H9 (cell line): ENCODE data around the gene MYO1E. TPM values are rescaled to one million over a fixed set of nuclear protein-coding genes. Genes with fewer than 3 reads are reported as not detected.
A peak's percentile ranks its signal among the peaks of the same experiment; 100 is the strongest.

Experiments used
- DNase-seq: peaks from one replicate; pipeline ENCODE4 v3.0.0-alpha.2; 2017
- H2AFZ ChIP-seq: one replicate; pipeline ENCODE4 v1.6.1; 2013; ENCODE audit warnings: mild to moderate bottlenecking, low read length, control low read depth, moderate library complexity
- H2AK5ac ChIP-seq: 2 replicates; pipeline ENCODE4 v1.6.1; 2013; ENCODE audit warnings: low read length, control low read depth, mixed read lengths; ENCODE audit not compliant: insufficient read length
- H2BK120ac ChIP-seq: one replicate; pipeline ENCODE4 v1.6.1; 2013; ENCODE audit warnings: low read depth, mild to moderate bottlenecking, low read length, control low read depth, inconsistent platforms; ENCODE audit not compliant: poor library complexity, severe bottlenecking
- H2BK12ac ChIP-seq: 2 replicates; pipeline ENCODE4 v1.6.1; 2013; ENCODE audit warnings: low read length, control low read depth, mixed read lengths, low read depth; ENCODE audit not compliant: insufficient read length
- H2BK15ac ChIP-seq: 2 replicates; pipeline ENCODE4 v1.6.1; 2013; ENCODE audit warnings: low read depth, low read length, control low read depth
- H2BK20ac ChIP-seq: one replicate; pipeline ENCODE4 v1.6.1; 2013; ENCODE audit warnings: low read depth, mild to moderate bottlenecking, low read length, control low read depth, inconsistent platforms; ENCODE audit not compliant: poor library complexity, severe bottlenecking
- H2BK5ac ChIP-seq: 2 replicates; pipeline ENCODE4 v1.6.1; 2013; ENCODE audit warnings: low read length, control low read depth, mixed read lengths; ENCODE audit not compliant: insufficient read length
- H3K14ac ChIP-seq: 2 replicates; pipeline ENCODE4 v1.6.1; 2013; ENCODE audit warnings: low read length, control low read depth; ENCODE audit not compliant: insufficient read depth
- H3K18ac ChIP-seq: 2 replicates; pipeline ENCODE4 v1.6.1; 2013; ENCODE audit warnings: low read depth, mild to moderate bottlenecking, mixed read lengths, low read length, control low read depth; ENCODE audit not compliant: insufficient read length
- H3K23ac ChIP-seq: 2 replicates; pipeline ENCODE4 v1.6.1; 2013; ENCODE audit warnings: low read length, control low read depth, mixed read lengths, low read depth; ENCODE audit not compliant: insufficient read length
- H3K23me2 ChIP-seq: 2 replicates; pipeline ENCODE4 v1.6.1; 2013; ENCODE audit warnings: low read depth, mild to moderate bottlenecking, mixed read lengths, low read length, control low read depth; ENCODE audit not compliant: insufficient read length, poor library complexity, severe bottlenecking
- H3K27ac ChIP-seq: 2 replicates; pipeline ENCODE4 v1.5.1; 2013; ENCODE audit warnings: low read length, control low read depth, mixed read lengths, low read depth; ENCODE audit not compliant: insufficient read length
- H3K27me3 ChIP-seq: 2 replicates; pipeline ENCODE4 v1.6.1; 2013; ENCODE audit warnings: low read length, control low read depth, inconsistent platforms; ENCODE audit not compliant: insufficient read depth
- H3K4ac ChIP-seq: 2 replicates; pipeline ENCODE4 v1.6.1; 2013; ENCODE audit warnings: low read depth, mild to moderate bottlenecking, control low read depth, inconsistent platforms, low read length, moderate library complexity
- H3K4me1 ChIP-seq: 2 replicates; pipeline ENCODE4 v1.6.1; 2013; ENCODE audit warnings: low read length, control low read depth, inconsistent platforms; ENCODE audit not compliant: insufficient read depth
- H3K4me2 ChIP-seq: 2 replicates; pipeline ENCODE4 v1.6.1; 2013; ENCODE audit warnings: low read length, control low read depth, mixed read lengths; ENCODE audit not compliant: insufficient read length, insufficient read depth
- H3K56ac ChIP-seq: 2 replicates; pipeline ENCODE4 v1.6.1; 2013; ENCODE audit warnings: low read depth, mild to moderate bottlenecking, mixed read lengths, low read length, control low read depth; ENCODE audit not compliant: insufficient read length
- H3K79me1 ChIP-seq: 2 replicates; pipeline ENCODE4 v1.6.1; 2013; ENCODE audit warnings: low read depth, mild to moderate bottlenecking, moderate library complexity, low read length, control low read depth, inconsistent platforms; ENCODE audit not compliant: insufficient read depth, poor library complexity, severe bottlenecking
- H3K79me2 ChIP-seq: 2 replicates; pipeline ENCODE4 v1.6.1; 2013; ENCODE audit warnings: low read length, control low read depth, inconsistent platforms; ENCODE audit not compliant: insufficient read depth
- H3K9ac ChIP-seq: 2 replicates; pipeline ENCODE4 v1.6.1; 2013; ENCODE audit warnings: low read length, control low read depth, mixed read lengths; ENCODE audit not compliant: insufficient read length; ENCODE audit errors: extremely low read depth
- H3K9me3 ChIP-seq: one replicate; pipeline ENCODE4 v1.6.1; 2013; ENCODE audit warnings: low read depth, low read length, inconsistent platforms; ENCODE audit not compliant: control insufficient read depth
- H3T11ph ChIP-seq: one replicate; pipeline ENCODE4 v1.6.1; 2013; ENCODE audit warnings: mild to moderate bottlenecking, low read length, control low read depth, inconsistent platforms
- H4K20me1 ChIP-seq: one replicate; pipeline ENCODE4 v1.6.1; 2013; ENCODE audit not compliant: control insufficient read depth, insufficient read length, insufficient read depth
- H4K5ac ChIP-seq: 2 replicates; pipeline ENCODE4 v1.6.1; 2013; ENCODE audit warnings: low read depth, mild to moderate bottlenecking, mixed read lengths, low read length, control low read depth; ENCODE audit not compliant: insufficient read length
- H4K8ac ChIP-seq: replicated peaks from 2 replicates; pipeline ENCODE4 v1.6.1; 2013; ENCODE audit warnings: low read length, control low read depth, mixed read lengths, low read depth; ENCODE audit not compliant: insufficient read length
- H4K91ac ChIP-seq: 2 replicates; pipeline ENCODE4 v1.6.1; 2013; ENCODE audit warnings: low read depth, mild to moderate bottlenecking, moderate library complexity, mixed read lengths, low read length, control low read depth; ENCODE audit not compliant: insufficient read length
- H3K27ac Mint-ChIP-seq, 3 experiments: 2 replicates in 2 of 3; 3 replicates in 1 of 3; pipeline ENCODE4 v1.8.0; 2020 to 2021; ENCODE audit warnings: mixed read lengths in 3 of 3, mild to moderate bottlenecking in 1 of 3, moderate library complexity in 1 of 3
- H3K27me3 Mint-ChIP-seq: 2 replicates; pipeline ENCODE4 v1.8.0; 2021; ENCODE audit warnings: low read depth, mild to moderate bottlenecking, moderate library complexity, mixed read lengths
- H3K36me3 Mint-ChIP-seq, 3 experiments: 2 replicates in 2 of 3; 3 replicates in 1 of 3; pipeline ENCODE4 v1.8.0; 2020 to 2021; ENCODE audit warnings: low read depth in 3 of 3, mixed read lengths in 3 of 3; ENCODE audit not compliant: insufficient read depth in 1 of 3
- H3K4me1 Mint-ChIP-seq, 2 experiments: 2 replicates each; pipeline ENCODE4 v1.8.0; 2020; ENCODE audit warnings: mixed read lengths in 2 of 2
- H3K4me3 Mint-ChIP-seq, 2 experiments: 2 replicates in 1 of 2; 3 replicates in 1 of 2; pipeline ENCODE4 v1.8.0; 2020 to 2021; ENCODE audit warnings: mild to moderate bottlenecking in 2 of 2, mixed read lengths in 2 of 2, moderate library complexity in 1 of 2
- H3K9me3 Mint-ChIP-seq, 2 experiments: 2 replicates in 1 of 2; 3 replicates in 1 of 2; pipeline ENCODE4 v1.8.0; 2020; ENCODE audit warnings: mild to moderate bottlenecking in 2 of 2, mixed read lengths in 2 of 2, moderate library complexity in 1 of 2
- CTCF ChIP-seq: fragments of 200-600 bp; sonication (generic); conservative IDR thresholded peaks from 3 replicates; pipeline ENCODE4 v1.8.0; 2021; ENCODE audit warnings: antibody characterized with exemption, mild to moderate bottlenecking
- WGBS: extraction: QIAGEN DNeasy Blood & Tissue Kit; methylation state at CpG from one replicate; pipeline ENCODE4 v1.1.7; 2013; ENCODE audit warnings: missing lambda C conversion rate, low lambda C conversion rate, mixed read lengths; ENCODE audit not compliant: insufficient read length; ENCODE audit errors: extremely low coverage; 5-methylcytosine and 5-hydroxymethylcytosine counted together
- total RNA-seq: library from RNA; stranded (reverse); gene quantifications from 2 replicates; pipeline ENCODE4 v1.2.1, GENCODE V29; 2021

Gene MYO1E
- total RNA-seq, 1 experiment from 2014 or later: 235 TPM

- Histone ChIP-seq H3K27ac (no peak overlapping the region), H2BK5ac (no peak overlapping the region), H2AK5ac (no peak overlapping the region), H3K79me2 (peaks cover 4% of the 10 kb centered on the region; the same call in 1 of the 2 replicates), H3K4ac (no peak overlapping the region), H2BK120ac (no peak overlapping the region), H4K5ac (no peak overlapping the region), H2BK12ac (no peak overlapping the region), H3K23me2 (no peaks in the 10 kb centered on the region), H3K14ac (peak overlapping the region; percentile 47; the same call in 1 of the 2 replicates), H3K18ac (no peak overlapping the region), H3K23ac (no peak overlapping the region), H2AFZ (no peak overlapping the region), H4K20me1 (no peaks in the 10 kb centered on the region), H3K79me1 (peaks cover 2% of the 10 kb centered on the region), H3K4me2 (no peak overlapping the region), H3K9me3 (no peaks in the 10 kb centered on the region), H3K56ac (no peak overlapping the region), H2BK20ac (no peak overlapping the region), H3T11ph (no peak overlapping the region), H3K27me3 (0 out of 2 replicates have a peak, but pooled peaks cover 2% of the 10 kb centered on the region), H4K91ac (no peak overlapping the region), H3K4me1 (peaks cover 31% of the 10 kb centered on the region), H4K8ac (no peak overlapping the region), H3K9ac (no peak overlapping the region), H2BK15ac (no peak overlapping the region)
- H3K36me3 Mint-ChIP-seq: peaks cover 2 to 28% (median 9%) of the 10 kb centered on the region in 3 experiments; a peak in 5 of 7 replicates
- WGBS: no CpG with 5 or more reads among the region's 5 CpGs
- H3K4me1 Mint-ChIP-seq: peaks cover 76 to 78% of the 10 kb centered on the region in 2 experiments
- DNase-seq: no peak
- no peak overlapping the region; a peak in 1 of 5 replicates for H3K4me3 Mint-ChIP-seq
- no peak for TF ChIP-seq CTCF
- no peaks in the 10 kb centered on the region for H3K27me3 Mint-ChIP-seq
- H3K27ac Mint-ChIP-seq: peak overlapping the region in 2 of 3 experiments; percentile 68 to 95; a peak in 4 of 7 replicates
- peaks cover 0 to 5% of the 10 kb centered on the region in 2 experiments; a peak in 2 of 5 replicates for H3K9me3 Mint-ChIP-seq
These were observed 24.8 kb downstream of the MYO1E start for GRCh38 chr15:59347915-59348314.
